HUES64 (cell line): ENCODE data around the gene SHANK1.

Experiments
- H3K27ac ChIP-seq: 2 replicates; pipeline ENCODE4 v1.7.0; 2013; ENCODE audit warnings: low read depth, low read length, inconsistent platforms
- H3K27me3 ChIP-seq: 2 replicates; pipeline ENCODE4 v1.6.1; 2013; ENCODE audit warnings: mild to moderate bottlenecking, low read length; ENCODE audit not compliant: insufficient read depth
- H3K36me3 ChIP-seq: 2 replicates; pipeline ENCODE4 v1.6.1; 2013; ENCODE audit warnings: mild to moderate bottlenecking, low read length; ENCODE audit not compliant: insufficient read depth
- H3K4me1 ChIP-seq: 2 replicates; pipeline ENCODE4 v1.6.1; 2013; ENCODE audit warnings: mild to moderate bottlenecking, low read length, moderate library complexity; ENCODE audit not compliant: insufficient read depth
- H3K4me3 ChIP-seq: 2 replicates; pipeline ENCODE4 v1.5.1; 2013; ENCODE audit warnings: mild to moderate bottlenecking, low read length, moderate library complexity
- H3K9ac ChIP-seq: 2 replicates; pipeline ENCODE4 v1.6.1; 2013; ENCODE audit warnings: mild to moderate bottlenecking, low read depth, low read length
- H3K9me3 ChIP-seq: 2 replicates; pipeline ENCODE4 v1.6.1; 2013; ENCODE audit warnings: low read depth, low read length; ENCODE audit not compliant: insufficient read depth
- WGBS: fragments of 150-250, 120-280 bp; methylation state at CpG from one replicate; pipeline ENCODE4 v1.1.7; 2013; ENCODE audit warnings: missing lambda C conversion rate; 5-methylcytosine and 5-hydroxymethylcytosine counted together

Gene SHANK1

DNA sequence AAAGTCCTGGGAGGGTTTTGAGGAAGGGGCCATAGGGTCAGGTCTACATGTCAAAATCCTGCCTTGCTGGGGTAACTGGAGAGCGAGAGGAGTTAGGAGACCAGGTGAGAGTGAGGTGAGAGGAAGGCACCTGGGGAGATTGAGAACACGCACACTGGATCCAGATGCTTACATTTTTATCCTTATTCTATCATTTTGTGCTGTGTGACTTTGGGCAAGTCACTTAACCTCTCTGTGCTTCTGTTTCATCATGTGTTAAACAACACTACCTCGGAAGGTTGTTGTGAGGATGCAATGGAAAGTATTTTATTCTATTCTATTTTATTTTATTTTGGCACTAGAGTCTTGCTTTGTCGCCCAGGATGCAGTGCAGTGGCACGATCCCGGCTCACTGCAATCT is 66.9 kb downstream of the SHANK1 start:
- H3K9me3 ChIP-seq: peaks cover 49% of the 10 kb centered on the region
- WGBS: 88% methylated on average over 5 of the region's 6 CpGs
- H3K4me3 ChIP-seq: no peak overlapping the region
- no peaks in the 10 kb centered on the region for H3K4me1 ChIP-seq
- H3K36me3 ChIP-seq: no peaks in the 10 kb centered on the region
- no peak overlapping the region for H3K9ac ChIP-seq
- H3K27me3 ChIP-seq: no peaks in the 10 kb centered on the region
- no peak overlapping the region for H3K27ac ChIP-seq

DNA sequence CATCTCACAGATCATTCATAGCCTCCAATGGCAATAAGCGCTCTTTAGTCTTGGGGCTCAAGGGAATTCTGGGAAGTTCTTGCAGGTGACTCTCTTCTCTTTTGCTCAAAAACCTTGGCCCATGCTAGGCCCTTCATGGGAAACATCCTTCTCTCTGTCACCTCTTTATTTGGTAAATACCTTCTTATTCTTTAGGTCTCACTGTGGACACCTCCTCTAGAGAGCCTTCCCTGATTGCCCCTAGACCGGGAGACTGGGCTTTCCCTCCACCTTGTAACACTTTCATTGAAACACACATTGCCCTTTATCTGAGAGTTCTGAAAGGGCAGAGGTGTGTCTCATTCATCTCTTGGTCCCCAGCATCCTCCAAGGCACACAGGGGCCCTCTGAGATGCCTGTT is 68.4 kb downstream of the SHANK1 start:
- Histone ChIP-seq H3K27me3 (no peaks in the 10 kb centered on the region), H3K9ac (no peak overlapping the region), H3K4me3 (no peak overlapping the region), H3K36me3 (no peaks in the 10 kb centered on the region), H3K27ac (no peak overlapping the region), H3K4me1 (no peaks in the 10 kb centered on the region), H3K9me3 (peaks cover 40% of the 10 kb centered on the region)
- WGBS: 81% methylated on average over 2 of the region's 2 CpGs

DNA sequence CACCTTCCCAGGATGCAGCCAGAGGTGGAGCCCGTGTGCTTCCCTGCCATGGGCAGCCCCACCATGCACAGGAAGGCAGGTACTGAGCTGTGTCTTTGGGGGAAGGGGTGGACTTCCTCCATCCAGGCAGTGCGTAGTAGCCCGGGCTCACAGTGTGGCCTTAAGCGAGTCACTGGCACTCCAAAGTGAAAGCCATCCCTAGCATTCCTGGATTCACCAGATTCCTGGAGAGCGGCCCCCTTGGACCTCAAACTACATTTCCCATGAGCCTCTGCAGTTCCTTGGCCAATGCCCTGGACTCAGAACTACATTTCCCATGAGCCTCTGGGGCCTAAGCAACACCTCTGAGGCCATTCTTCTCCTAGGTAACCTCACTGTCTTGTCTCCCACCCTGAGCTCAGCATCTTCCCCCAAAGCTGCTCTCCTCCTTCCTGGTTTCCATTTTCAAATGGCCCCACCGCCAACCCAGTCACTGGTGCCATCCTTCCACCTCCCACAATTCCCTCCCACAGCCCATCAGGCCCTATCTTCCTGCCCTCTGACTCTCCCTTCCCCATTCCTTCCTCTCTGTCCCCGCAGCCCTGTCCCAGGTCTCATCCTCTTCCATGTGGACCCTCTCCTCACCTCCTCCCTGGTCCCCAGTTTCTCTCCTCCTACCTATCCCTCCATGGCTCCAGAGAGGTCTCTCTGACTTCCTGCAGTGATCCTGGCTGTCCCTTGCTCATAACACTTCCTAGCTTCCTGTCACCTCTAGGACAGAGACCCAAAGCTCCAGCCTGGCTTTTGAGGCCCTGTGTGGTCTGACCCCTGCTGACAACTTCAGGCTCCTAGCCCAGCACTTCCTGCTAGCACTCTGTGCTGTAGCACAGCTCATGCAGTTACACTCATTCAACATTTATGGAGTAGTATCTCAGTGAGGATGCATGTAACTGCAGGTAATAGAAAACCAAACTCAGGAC is 69.9 kb downstream of the SHANK1 start, which contains the start of gene C19orf81:
Gene C19orf81, plus strand, starts transcription at position 13 of the 959 bp plus-strand sequence. Its CDS starts 0 bp downstream, at position 13.
- Histone ChIP-seq H3K9me3 (peaks cover 41% of the 10 kb centered on the region), H3K27me3 (peaks cover 5% of the 10 kb centered on the region), H3K36me3 (no peaks in the 10 kb centered on the region), H3K27ac (no peak within 1 kb of the TSS), H3K4me3 (peak within 1 kb of the TSS; percentile 37), H3K4me1 (no peaks in the 10 kb centered on the region), H3K9ac (no peak within 1 kb of the TSS)
- WGBS: 55% methylated on average over 7 of the region's 7 CpGs

DNA sequence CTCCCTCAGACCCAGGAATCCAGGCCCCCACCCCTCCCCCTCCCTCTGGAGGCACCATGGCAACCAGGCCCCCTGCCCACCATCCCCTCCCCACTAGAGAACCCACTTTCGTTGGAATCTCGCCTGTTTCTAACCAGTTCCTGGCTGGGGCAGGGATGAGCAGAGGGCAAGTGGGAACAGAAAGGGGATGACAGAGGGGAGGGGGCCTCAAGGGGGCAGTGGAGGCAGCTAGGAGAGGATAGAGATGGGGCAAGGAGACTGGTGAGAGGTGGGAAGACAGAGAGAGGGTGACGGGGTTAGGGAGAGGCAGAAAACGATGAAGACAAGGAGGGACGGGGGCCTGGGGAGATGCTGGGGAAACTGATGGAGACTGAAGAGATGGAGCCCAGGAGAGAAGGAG is 70.9 kb downstream of the SHANK1 start:
- H3K4me3 ChIP-seq: no peak overlapping the region
- no peaks in the 10 kb centered on the region for H3K36me3 ChIP-seq
- H3K4me1 ChIP-seq: no peaks in the 10 kb centered on the region
- peaks cover 7% of the 10 kb centered on the region for H3K27me3 ChIP-seq
- no peak overlapping the region for H3K27ac ChIP-seq
- no peak overlapping the region for H3K9ac ChIP-seq
- 82% methylated on average over 5 of the region's 5 CpGs for WGBS
- H3K9me3 ChIP-seq: peaks cover 49% of the 10 kb centered on the region

DNA sequence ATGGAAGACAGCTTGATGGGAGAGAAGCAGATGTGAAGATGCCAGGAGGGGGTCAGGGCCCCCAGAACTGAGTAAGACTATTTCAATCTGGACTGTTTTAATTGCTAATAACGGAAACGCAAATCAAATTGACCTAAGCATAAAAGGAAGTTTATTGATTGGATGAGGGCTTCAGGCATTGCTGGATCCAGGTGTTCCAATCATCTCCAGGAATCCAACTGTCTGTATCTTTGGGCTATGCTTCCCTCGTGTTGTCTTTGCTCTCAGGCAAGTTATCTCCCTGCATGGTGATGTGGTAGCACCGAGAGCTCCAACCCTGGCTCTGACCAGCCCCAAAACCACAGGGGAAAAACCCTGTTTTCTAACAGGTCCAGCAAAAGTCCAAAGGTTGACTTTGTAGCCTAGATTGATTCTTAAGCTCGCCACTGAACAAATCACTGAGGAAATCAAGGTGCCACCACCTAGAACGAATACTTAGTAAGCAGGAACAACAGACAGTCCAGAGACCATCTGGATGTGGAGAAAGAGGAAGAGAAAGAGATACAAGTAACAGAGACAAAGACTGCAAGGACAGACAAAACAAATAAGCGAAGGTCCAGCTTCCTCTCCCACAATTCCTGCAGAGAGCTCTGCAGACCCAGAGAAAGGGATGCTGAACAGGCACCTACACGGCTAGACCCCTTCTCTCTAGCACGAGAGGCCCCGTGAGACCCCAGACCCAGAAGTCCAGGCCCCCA is 71.6 kb downstream of the SHANK1 start:
- Histone ChIP-seq H3K9me3 (peaks cover 50% of the 10 kb centered on the region), H3K27ac (no peak overlapping the region), H3K9ac (no peak overlapping the region), H3K4me3 (no peak overlapping the region), H3K4me1 (no peaks in the 10 kb centered on the region), H3K27me3 (peaks cover 7% of the 10 kb centered on the region), H3K36me3 (no peaks in the 10 kb centered on the region)
- WGBS: 82% methylated on average over 10 of the region's 10 CpGs

DNA sequence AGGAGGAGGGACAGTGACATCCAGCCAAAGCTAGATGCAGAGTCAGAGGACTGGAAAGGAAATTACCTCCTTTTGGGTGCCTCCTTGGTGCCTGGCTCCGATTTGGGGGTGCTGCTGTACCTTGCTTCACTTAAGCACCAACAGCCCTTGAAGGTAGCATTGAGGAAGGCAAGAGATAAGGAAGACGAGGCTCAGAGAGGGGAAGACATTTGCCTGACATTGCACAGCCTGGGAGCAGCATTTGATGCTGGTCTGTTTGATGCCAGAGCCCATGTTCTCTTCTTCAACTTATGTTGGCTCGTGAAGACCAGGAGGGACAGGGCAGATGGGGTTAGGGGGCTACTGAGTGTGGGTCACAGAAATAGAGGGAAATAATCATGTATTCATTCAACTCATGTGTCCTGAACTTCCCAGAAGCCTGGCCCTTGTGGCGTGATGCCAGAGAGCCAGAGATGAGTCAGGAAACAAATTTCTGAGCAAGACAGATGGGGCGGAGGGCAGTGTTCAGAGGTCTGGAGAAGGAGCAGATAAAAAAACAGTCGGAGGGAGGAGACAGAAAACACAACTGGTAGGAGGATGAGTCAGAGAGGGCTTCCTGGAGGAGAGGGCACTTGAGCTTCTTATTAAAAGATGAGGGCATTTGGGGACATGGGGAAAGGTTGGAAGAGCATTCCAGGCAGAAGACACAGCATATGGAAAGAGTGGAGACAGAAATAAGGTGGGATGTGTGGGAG is 73.4 kb downstream of the SHANK1 start:
- Histone ChIP-seq H3K27me3 (peaks cover 7% of the 10 kb centered on the region), H3K27ac (no peak overlapping the region), H3K9me3 (peaks cover 52% of the 10 kb centered on the region), H3K9ac (no peak overlapping the region), H3K36me3 (no peaks in the 10 kb centered on the region), H3K4me3 (no peak overlapping the region), H3K4me1 (no peaks in the 10 kb centered on the region)
- WGBS: 55% methylated on average over 6 of the region's 6 CpGs

DNA sequence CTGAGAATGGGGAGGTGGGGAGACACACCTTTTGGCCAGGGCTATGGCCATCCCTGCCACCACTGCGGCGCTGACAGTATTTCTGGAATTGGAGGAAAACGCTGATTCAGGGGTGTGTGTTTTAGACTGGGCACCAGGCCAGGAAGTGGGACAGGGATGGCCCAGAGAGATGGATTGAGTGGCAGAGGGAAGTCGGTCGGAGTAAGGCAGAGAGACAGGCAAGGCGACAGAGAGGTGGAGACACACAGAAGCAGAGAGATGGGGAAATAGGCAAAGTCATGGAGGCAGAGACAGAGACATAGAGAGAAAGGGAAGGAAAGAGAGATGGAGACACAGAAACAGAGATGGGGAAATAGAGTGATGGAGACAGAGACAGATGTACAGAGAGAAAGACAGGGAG is 74.5 kb downstream of the SHANK1 start:
- Histone ChIP-seq H3K36me3 (no peaks in the 10 kb centered on the region), H3K9me3 (peaks cover 54% of the 10 kb centered on the region), H3K4me3 (no peak overlapping the region), H3K27me3 (peaks cover 7% of the 10 kb centered on the region), H3K27ac (no peak overlapping the region), H3K9ac (no peak overlapping the region), H3K4me1 (no peaks in the 10 kb centered on the region)
- WGBS: 84% methylated on average over 6 of the region's 6 CpGs

DNA sequence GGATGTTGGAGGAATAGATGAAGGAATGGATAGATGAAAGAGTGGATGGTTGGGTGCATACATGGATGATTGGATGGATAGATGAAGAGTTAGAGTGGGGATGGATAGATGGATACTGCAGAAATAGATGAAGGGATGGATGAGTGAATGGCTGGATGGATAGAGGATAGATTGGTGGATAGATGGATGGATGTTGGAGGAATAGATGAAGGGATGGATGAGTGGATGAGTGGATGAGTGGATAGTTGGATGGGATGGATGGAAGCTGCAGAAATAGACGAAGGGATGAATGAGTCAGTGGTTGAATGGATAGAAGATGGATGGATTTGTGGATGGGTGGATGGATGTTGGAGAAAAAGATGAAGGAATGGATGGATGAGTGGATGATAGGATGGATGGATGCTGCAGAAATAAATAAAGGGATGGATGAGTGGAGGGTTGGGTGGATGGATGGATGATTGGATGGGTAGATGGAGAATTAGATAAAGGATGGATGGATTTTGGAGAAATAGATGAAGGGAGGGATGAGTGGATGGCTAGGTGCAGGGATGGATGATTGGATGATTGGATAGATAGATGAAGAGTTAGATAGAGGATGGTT is 75.2 kb downstream of the SHANK1 start:
- peaks cover 7% of the 10 kb centered on the region for H3K27me3 ChIP-seq
- H3K4me1 ChIP-seq: no peaks in the 10 kb centered on the region
- H3K9ac ChIP-seq: no peak overlapping the region
- H3K36me3 ChIP-seq: no peaks in the 10 kb centered on the region
- WGBS: 45% methylated on average over 1 of the region's 1 CpG
- H3K4me3 ChIP-seq: no peak overlapping the region
- no peak overlapping the region for H3K27ac ChIP-seq
- peaks cover 52% of the 10 kb centered on the region for H3K9me3 ChIP-seq

DNA sequence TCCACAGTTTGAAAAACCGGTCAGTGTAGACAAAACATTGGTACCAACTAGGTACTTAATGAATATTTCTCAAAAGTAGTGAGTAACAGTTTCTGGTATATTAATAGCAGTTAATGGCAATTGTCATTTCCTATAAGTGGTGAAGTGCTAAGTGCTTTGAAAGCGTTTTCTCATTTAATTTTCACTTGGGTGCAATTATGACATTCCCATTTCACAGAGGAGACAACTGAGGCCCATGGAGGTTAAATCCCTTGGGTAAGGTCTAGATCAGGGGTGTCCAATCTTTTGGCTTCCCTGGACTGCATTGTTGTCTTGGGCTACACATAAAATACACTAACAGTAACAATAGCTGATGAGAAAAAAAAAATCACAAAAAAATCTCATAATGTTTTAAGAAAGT is 79.2 kb downstream of the SHANK1 start:
- Histone ChIP-seq H3K9ac (no peak overlapping the region), H3K27me3 (peaks cover 23% of the 10 kb centered on the region), H3K27ac (no peak overlapping the region), H3K4me1 (no peaks in the 10 kb centered on the region), H3K9me3 (peaks cover 61% of the 10 kb centered on the region), H3K36me3 (no peaks in the 10 kb centered on the region), H3K4me3 (peak overlapping the region; percentile 74)
- 78% methylated on average over 1 of the region's 2 CpGs for WGBS

DNA sequence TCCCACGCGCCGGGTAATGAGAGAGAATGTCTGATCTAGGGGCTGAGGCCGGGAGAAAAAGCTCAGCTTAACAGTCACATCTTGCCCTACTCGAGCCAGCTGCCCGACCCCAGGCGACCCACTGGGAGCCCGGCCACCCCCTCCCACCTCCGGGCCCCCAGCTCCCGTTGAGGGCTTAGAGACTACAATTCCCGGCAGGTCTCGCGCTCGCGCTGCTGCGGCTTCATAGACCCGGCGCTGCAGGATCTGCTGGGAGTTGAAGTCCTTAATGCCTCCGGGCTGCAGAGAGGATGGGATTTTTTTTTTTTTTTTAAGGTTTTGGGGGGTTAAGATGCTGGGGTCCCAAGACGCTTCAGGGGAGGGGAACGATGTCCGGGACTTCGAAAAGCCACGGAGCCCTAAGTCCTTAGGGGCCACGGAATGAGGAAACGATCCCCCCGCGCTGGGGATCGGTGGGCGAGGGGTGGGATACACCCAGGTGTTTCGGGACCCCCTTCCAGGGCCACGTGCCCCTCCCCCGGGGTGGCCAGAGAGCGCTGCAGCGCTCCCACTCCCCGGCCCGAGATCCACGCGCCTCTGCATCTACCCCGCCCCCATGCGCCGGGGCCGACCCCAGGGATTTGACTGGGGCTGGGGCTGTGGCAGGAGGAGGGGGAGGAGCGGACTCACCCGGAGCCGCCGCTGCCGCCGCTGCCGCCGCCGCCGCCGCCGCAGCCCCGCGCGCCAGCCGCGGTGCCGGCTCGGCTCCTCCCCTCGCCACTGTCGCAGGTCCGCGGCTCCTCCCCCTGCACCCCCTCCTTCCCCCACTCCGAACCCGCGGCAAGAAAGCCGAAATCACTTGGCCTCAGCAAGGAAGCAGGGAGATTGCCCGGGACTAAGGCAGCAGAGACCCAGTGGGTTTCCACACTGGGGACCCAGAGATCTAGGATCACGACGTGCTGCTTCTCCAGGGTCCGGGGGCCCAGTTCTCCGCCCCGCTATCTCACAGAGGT is 80.2 kb downstream of the SHANK1 start, which contains the start of gene SYT3:
Gene SYT3, minus strand, starts transcription at position 761 of the 992 bp plus-strand sequence. CDS start 2,470 bp downstream, outside the sequence.
- 53% methylated on average over 74 of the region's 76 CpGs for WGBS
- H3K4me1 ChIP-seq: no peaks in the 10 kb centered on the region
- no peak within 1 kb of the TSS for H3K27ac ChIP-seq
- peaks cover 16% of the 10 kb centered on the region for H3K27me3 ChIP-seq
- peak within 1 kb of the TSS; percentile 74 for H3K4me3 ChIP-seq
- H3K36me3 ChIP-seq: no peaks in the 10 kb centered on the region
- H3K9ac ChIP-seq: peak within 1 kb of the TSS; percentile 50
- H3K9me3 ChIP-seq: peaks cover 58% of the 10 kb centered on the region
